Mesothelial cell of epicardium (in vitro differentiated cells): ENCODE results near the gene LMBR1. TPM values are rescaled to one million over a fixed set of nuclear protein-coding genes. Genes with fewer than 3 reads are reported as not detected.
A peak's percentile ranks its signal among the peaks of the same experiment; 100 is the strongest.

Experiments used
- DNase-seq, 2 experiments: peaks; one replicate each; pipeline ENCODE4 v3.0.0; 2021; ENCODE audit warnings: low spot score in 2 of 2; ENCODE audit not compliant: unreplicated experiment in 2 of 2
- H3K27ac Mint-ChIP-seq: 2 replicates; pipeline ENCODE4 v1.8.0; 2021; ENCODE audit warnings: mixed read lengths
- H3K27me3 Mint-ChIP-seq: 2 replicates; pipeline ENCODE4 v1.8.0; 2021; ENCODE audit warnings: low read depth, mixed read lengths
- H3K36me3 Mint-ChIP-seq: 2 replicates; pipeline ENCODE4 v1.8.0; 2021; ENCODE audit warnings: mixed read lengths
- H3K4me1 Mint-ChIP-seq: 2 replicates; pipeline ENCODE4 v1.8.0; 2021; ENCODE audit warnings: mixed read lengths
- H3K4me3 Mint-ChIP-seq: 2 replicates; pipeline ENCODE4 v1.8.0; 2021; ENCODE audit warnings: mild to moderate bottlenecking, moderate library complexity, mixed read lengths
- H3K9me3 Mint-ChIP-seq: 2 replicates; pipeline ENCODE4 v1.8.0; 2021; ENCODE audit warnings: mixed read lengths
- CTCF ChIP-seq: fragments of 200-600 bp; sonication (generic); IDR thresholded peaks from one replicate; pipeline ENCODE4 v1.5.0; 2021; ENCODE audit warnings: antibody characterized with exemption; ENCODE audit not compliant: unreplicated experiment
- total RNA-seq: library from RNA; stranded (reverse); gene quantifications from 3 replicates; pipeline ENCODE4 v1.2.1, GENCODE V29; 2021

LMBR1 gene
- total RNA-seq, 1 donor from 2014 or later, result 69.3 TPM

GRCh38 chr7:156656598-156656997 lies 236.4 kb downstream of the LMBR1 start:
- Mint-ChIP-seq H3K27me3 (no peaks in the 10 kb centered on the region), H3K36me3 (no peaks in the 10 kb centered on the region), H3K4me3 (no peak overlapping the region), H3K4me1 (peaks cover 16% of the 10 kb centered on the region), H3K27ac (peak overlapping the region; percentile 63), H3K9me3 (peaks cover 8% of the 10 kb centered on the region)
- DNase-seq, result no peak
- TF ChIP-seq CTCF, result no peak

- Mint-ChIP-seq H3K36me3 (no peaks in the 10 kb centered on the region), H3K4me3 (no peak overlapping the region), H3K4me1 (peaks cover 16% of the 10 kb centered on the region), H3K9me3 (peaks cover 11% of the 10 kb centered on the region), H3K27me3 (no peaks in the 10 kb centered on the region), H3K27ac (no peak overlapping the region)
- TF ChIP-seq CTCF, result no peak
- no peak for DNase-seq
Measured at GRCh38 chr7:156655983-156656382, 237.0 kb downstream of the LMBR1 start.

- no peaks in the 10 kb centered on the region for H3K27me3 Mint-ChIP-seq
- no peak overlapping the region for H3K4me3 Mint-ChIP-seq
- H3K36me3 Mint-ChIP-seq, result no peaks in the 10 kb centered on the region
- no peak for TF ChIP-seq CTCF
- H3K9me3 Mint-ChIP-seq, result peaks cover 18% of the 10 kb centered on the region
- H3K4me1 Mint-ChIP-seq, result peaks cover 16% of the 10 kb centered on the region
- DNase-seq, result no peak
- H3K27ac Mint-ChIP-seq, result no peak overlapping the region
Measured at GRCh38 chr7:156655251-156655650, 237.7 kb downstream of the LMBR1 start.

DNA sequence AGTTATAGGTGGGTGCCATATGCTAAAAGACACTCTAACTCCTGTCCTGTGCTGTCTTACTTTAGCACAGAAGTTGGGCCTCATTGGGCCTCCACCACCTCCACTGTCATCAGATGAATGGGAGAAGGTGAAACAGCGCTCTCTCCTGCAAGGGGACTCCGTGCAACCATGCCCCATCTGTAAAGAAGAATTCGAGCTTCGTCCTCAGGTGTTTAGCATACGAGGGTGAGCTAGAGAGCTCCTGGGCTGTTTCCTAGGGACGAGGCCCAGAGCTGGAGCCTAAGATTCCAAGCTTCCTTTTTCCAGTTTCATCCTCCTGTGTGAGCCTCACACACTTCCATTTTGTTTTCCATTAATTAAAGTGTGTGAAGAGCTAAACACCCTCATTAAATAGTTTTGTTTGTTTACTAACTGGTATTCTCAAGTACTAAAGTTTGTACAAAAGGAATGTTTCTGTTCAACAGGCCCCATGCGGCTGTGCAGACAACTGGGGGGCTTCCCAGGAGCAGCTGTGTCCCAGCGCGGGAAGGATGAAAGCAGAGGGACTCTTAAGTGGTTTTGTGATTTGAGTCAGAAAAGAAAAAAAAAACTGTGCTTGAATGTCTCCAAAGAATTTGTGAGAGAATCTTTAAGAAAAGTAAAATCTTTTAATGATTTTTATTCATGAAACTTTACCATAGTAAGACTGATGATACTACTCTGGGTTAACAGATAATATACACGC lies 238.3 kb downstream of the LMBR1 start:
- Mint-ChIP-seq H3K9me3 (peaks cover 22% of the 10 kb centered on the region), H3K27me3 (no peaks in the 10 kb centered on the region), H3K36me3 (no peaks in the 10 kb centered on the region), H3K4me3 (no peak overlapping the region), H3K27ac (no peak overlapping the region), H3K4me1 (peaks cover 15% of the 10 kb centered on the region)
- no peak for DNase-seq
- TF ChIP-seq CTCF, result no peak

- no peak for TF ChIP-seq CTCF
- Mint-ChIP-seq H3K36me3 (no peaks in the 10 kb centered on the region), H3K4me3 (no peak overlapping the region), H3K27ac (no peak overlapping the region), H3K27me3 (peaks cover 2% of the 10 kb centered on the region), H3K9me3 (peaks cover 36% of the 10 kb centered on the region), H3K4me1 (peaks cover 13% of the 10 kb centered on the region)
- DNase-seq, result no peak
Measured at GRCh38 chr7:156652886-156653568, 240.0 kb downstream of the LMBR1 start.
